Gastrocnemius medialis (tissue), 4 donors: ENCODE results near the gene MAPK1.
"Not testable (repeated sequence)": the region's sequence is repeated elsewhere in the genome, so short reads cannot be mapped to it uniquely, and the experiment has no call there.

ENCODE experiments used
- POLR2A ChIP-seq, 2 donors: fragments of 450-650 bp; IDR thresholded peaks; one replicate each; pipeline ENCODE4 v1.6.1; 2017; ENCODE audit warnings: antibody characterized with exemption in 2 of 2, mild to moderate bottlenecking in 2 of 2, moderate library complexity in 2 of 2
- TF ChIP-seq, protein P1 (sequence below), 5 experiments: fragments of 450-650 bp in 3 of 5; fragments of 200-600 bp in 2 of 5; sonication (generic) in 2 of 5; IDR thresholded peaks in 4 of 5; conservative IDR thresholded peaks in 1 of 5; 1 replicate in 4 of 5; 2 replicates in 1 of 5; pipeline ENCODE4 v1.5.1; 2016 to 2019; ENCODE audit warnings: antibody characterized with exemption in 5 of 5, mild to moderate bottlenecking in 3 of 5, moderate library complexity in 3 of 5

DNA sequence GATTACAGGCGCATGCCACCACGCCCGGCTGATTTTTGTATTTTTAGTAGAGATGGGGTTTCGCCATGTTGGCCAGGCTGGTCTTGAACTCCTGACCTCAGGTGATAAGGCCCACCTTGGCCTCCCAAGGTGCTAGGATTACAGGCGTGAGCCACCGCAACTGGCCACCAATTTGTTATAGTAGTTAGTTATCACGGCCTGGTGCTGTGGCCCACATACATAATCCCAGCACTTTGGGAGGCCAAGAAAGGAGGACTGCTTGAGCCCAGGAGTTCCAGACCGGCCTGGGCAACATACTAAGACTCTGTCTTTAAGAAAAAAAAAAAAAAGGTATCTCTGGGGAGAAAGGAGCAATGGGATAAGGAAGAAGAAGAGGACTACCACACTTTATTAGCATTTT lies 62.1 kb downstream of the MAPK1 start:
- TF ChIP-seq, protein P1, sequence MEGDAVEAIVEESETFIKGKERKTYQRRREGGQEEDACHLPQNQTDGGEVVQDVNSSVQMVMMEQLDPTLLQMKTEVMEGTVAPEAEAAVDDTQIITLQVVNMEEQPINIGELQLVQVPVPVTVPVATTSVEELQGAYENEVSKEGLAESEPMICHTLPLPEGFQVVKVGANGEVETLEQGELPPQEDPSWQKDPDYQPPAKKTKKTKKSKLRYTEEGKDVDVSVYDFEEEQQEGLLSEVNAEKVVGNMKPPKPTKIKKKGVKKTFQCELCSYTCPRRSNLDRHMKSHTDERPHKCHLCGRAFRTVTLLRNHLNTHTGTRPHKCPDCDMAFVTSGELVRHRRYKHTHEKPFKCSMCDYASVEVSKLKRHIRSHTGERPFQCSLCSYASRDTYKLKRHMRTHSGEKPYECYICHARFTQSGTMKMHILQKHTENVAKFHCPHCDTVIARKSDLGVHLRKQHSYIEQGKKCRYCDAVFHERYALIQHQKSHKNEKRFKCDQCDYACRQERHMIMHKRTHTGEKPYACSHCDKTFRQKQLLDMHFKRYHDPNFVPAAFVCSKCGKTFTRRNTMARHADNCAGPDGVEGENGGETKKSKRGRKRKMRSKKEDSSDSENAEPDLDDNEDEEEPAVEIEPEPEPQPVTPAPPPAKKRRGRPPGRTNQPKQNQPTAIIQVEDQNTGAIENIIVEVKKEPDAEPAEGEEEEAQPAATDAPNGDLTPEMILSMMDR (IDR thresholded peaks at IDR 0.05 in 4 of 5, conservative IDR thresholded peaks at IDR 0.05 in 1 of 5): not testable (repeated sequence)
- not testable (repeated sequence) for TF ChIP-seq POLR2A (IDR thresholded peaks at IDR 0.05)
